Stimulated activated CD4-positive, alpha-beta T cell treated with anti-CD3 and anti-CD28 coated beads, Interleukin-12 subunit alpha, Interleukin-12 subunit beta, amount 100 ng/mL, for 4 hours (primary cell): Measurements from ENCODE around the gene TRIO.
"Not testable (repeated sequence)": the region's sequence is repeated elsewhere in the genome, so short reads cannot be mapped to it uniquely, and the experiment has no call there.

Experiments used
- DNase-seq: peaks from one replicate; pipeline ENCODE4 v3.0.0-alpha.2; 2020

TRIO gene

DNA sequence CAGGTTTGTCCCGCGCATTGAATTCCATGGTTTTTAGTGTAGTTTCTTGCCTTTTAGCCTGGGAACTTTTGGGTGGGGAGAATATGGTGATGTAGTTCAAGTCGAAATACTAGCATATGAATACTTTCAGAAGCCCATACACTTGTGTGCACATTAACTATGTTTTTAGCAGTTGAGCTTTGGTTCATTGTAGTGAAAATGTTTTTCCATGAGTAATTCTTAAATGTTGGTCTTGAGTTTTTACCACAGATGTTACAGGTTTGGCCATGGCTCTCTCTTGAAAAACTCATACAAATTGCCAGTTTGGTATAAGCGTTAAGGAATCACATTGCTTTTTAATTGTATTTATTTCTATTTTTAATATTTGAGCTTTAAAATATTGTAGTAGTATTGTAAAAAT is 45.6 kb downstream of the TRIO start:
- DNase-seq = no peak

DNA sequence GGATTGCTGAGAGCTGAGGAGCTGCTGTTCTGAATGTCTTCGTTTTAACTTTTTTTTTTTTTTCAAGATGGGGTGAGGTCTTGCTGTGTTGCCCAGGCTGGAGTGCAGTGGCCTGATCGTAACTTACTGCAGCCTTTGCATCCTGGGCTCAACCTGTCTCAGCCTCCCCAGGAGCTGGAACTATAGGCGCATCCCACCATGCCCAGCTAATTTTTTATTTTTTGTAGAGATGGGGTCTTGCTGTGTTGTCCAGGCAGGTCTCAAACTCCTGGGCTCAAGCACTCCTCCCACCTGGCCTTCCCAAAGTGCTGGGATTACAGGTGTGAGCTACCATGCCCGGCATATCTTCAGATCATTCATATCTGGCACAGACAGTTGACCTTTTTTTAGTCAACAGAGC is 46.5 kb downstream of the TRIO start:
- DNase-seq = no peak

- no peak for DNase-seq
Observed at GRCh38 chr5:14190194-14191164, 47.3 kb downstream of the TRIO start.

DNA sequence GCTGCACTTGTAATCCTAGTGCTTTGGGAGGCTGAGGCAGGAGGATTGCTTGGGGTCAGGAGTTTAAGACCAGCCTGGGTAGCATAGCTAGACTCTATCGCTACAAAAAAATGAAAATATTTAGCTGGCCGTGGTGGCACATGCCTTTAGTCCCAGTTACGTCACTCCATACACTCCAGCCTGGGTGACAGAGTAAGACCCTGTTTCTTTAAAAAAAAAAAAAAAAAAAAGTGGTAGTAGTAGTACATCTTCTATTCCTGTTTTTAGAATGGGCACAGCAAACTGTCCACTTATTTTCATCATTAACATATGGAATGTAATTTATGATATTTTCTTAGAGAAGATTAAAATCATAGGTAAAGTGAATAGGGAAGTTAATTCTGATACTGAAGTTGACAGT is 48.2 kb downstream of the TRIO start:
- DNase-seq = no peak

GRCh38 chr5:14193496-14193895 is 50.4 kb downstream of the TRIO start:
- no peak for DNase-seq

GRCh38 chr5:14195588-14195987 is 52.4 kb downstream of the TRIO start:
- DNase-seq = no peak

- no peak for DNase-seq
Observed at GRCh38 chr5:14197056-14197455, 53.9 kb downstream of the TRIO start.

DNA sequence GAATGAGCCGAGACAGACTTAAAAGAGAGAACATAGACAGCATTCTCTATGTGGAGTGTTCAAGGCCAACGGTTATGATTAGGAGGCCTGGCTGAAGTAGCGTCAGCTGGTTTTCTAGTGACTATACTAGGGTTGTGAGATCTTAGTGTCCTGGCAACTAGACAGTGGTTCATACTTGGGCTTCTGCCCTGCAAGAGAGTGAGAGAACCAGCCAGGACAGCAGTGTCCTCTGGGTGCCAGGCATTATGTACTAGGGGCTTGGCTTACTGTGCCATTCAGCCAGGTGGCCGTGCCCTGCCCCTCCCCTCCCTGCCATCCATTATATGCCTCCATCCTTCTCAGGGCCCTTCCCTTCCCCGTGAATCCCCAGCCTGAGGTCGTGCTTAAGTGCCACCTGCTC is 56.8 kb downstream of the TRIO start:
- DNase-seq = no peak

DNA sequence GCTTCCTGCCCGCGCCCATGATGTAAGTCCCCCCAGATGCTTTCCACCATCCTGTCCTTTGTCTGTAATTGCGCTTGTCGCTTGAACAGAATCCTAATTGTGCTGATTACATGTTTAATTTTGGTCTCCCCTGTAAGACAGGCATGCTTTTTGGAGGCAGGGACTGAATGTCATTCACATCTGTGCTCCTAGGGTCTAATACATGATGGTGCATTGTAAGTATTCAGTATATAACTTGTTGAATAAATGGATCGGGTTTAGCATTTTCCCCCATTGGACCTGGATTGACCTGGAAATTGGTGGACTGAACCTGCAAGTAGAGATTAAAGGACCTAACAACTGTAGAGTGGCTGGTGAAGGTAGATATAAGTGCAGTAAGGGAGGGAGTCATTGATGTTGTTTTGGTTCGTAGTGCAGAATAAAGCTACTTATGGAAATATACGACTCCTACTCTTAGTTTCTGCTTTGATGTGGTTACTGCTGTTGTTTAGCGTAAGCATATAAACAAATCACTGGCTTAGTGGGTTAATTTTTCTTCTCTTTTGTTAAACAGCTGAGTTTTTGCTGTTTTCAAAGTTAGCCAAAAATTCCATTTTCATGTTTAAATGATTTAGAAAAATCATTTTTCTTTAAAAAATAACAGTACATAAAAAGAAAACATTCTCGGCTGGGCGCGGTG is 57.3 kb downstream of the TRIO start:
- DNase-seq = no peak

DNA sequence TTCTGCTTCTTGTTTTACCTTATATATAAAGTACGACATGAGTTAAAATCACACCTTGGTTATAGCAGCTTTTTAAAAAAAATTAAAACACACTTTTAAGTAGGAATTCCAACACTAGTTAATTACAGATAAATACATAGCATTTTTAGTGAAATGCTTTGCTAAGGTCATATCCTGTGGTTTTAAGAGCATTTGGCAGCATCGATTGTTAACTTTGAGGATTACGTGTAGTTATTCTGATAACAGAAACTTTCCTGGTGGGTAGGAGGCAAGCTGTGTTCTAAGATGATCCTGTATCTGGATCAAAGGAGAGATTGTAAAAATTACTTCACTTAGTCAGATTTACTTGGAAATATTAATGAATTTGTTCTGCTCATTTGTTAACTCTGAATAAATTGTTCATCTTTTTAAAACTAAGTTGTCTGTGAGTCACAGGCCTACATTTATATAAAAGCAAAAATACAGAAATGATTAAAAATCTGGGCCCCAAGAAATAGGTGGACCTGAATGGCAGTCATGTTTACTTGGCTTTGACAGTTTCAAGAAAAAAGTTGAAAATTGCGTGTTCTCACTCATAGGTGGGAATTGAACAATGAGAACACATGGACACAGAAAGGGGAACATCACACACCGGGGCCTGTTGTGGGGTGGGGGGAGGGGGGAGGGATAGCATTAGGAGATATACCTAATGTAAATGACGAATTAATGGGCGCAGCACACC is 58.3 kb downstream of the TRIO start:
- DNase-seq = no peak

DNA sequence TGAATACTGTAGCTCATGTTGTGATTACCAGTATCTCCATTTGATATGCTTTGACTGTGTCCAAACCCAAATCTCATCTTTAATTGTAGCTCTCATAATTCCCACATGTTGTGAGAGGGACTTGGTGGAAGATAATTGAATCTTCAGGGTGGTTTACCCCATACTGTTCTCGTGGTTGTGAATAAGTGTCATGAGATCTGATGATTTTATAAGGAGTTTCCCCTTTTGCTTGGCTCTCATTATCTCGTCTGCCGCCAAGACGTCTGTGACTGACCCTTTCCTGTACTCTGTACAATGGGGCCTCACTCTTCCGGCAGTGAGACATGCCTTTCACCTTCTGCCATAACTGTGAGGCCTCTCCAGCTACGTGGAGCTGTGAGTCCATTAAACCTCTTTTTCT is 59.3 kb downstream of the TRIO start:
- DNase-seq = no peak

DNA sequence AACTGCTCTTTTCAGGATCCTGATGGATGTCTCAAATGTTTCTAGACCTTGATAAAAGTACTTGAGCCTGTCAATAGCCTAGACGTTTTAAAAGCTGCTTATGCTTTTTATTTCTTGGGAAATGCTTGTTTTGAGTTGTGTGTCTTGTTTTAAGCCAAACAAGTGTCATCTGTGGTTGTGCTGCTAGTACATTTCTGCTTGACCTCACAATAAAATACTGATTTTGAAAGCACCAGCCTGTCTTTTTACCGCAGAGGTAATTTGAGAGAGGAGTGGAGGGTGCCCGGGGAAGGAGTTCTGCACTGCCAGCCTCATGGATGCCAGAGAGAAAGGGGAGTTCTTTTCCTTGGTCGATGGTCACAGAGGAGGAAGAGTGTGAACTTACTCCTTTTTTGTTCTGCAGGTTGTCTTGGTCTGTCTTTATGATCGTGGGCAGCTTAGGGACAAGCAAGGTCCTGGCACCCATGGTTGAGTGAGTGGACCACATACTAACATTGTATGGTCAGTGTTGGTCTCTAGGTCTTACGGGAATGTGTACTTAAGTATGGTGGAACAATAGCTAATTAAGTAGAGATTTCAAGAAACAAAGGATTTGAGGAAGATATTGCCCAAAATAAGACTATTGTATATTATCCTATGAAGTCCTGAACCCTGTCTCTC is 61.0 kb downstream of the TRIO start:
- no peak for DNase-seq

DNA sequence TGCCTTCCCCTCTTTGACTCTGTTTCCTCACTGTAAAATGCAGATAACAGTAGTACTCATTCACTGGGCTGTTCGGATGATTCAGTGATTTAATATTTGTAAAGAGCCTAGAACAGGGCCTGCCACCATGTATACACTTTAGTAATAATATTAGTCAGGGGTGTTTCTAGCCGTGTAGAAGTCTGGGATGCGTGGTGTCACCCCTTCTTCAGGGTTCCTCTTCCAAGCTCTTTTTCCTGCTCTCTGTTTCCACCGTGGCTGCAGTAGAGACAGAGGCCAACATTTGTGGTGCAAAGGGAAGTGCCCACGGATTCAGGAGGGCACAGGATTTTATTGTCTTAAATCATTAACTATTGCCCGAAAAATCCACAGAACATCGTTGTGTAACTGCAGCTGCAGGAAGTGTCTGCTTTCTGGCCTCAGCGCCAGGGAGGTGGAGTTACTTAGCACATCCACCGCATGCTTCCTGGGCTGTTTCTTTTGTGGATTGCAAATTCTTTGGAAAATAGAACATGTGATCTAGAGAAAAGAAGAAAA is 61.7 kb downstream of the TRIO start:
- no peak for DNase-seq

DNA sequence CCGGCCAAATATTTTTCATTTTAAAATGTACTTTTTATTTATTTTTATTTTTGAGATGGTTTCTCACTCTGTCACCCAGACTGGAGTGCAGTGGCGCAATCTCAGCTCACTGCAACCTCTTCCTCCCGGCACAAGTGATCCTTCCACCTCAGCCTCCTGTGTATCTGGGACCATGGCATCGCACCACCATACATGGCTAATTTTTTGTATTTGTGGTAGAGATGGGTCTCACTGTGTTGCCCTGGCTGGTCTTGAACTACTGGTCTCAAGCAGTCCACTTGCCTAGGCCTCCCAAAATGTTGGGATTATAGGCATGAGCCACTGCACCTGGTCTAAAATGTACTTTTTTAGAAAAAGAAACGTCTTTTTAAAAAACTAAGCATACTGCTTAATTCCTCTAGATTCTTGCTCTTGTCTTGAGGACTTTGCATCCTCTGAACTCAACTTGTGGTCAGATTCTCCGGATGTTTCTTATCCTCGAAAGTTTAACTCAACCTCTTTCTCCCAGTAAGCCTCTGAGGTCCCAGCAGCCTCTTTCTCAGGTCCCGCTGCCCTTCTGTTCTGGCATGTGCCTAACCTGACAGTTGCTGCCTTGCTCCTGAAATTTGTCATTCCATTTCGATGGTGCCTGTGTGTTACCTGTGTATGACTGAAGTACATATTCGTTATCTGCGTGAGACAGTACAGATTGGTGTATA is 63.0 kb downstream of the TRIO start:
- no peak for DNase-seq

DNA sequence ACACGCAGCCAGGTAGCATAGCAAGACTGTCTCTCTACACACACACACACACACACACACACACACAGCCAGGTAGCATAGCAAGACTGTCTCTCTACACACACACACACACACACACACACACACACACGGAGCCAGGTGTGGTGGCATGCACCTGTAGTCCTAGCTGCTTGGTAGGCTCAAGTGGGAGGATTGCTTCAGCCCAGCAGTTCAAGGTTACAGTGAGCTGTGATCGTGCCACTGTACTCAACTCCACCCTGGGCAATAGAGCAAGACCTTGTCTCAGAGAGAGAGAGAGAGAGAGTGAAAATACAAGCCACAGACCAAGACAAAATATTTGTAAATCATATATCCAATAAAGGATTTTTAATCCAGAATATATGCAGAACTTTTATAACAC is 64.3 kb downstream of the TRIO start:
- not testable (repeated sequence) for DNase-seq

GRCh38 chr5:14208071-14209021 is 65.2 kb downstream of the TRIO start:
- DNase-seq = no peak

- DNase-seq = no peak
Observed at GRCh38 chr5:14209222-14209822, 66.2 kb downstream of the TRIO start.

- DNase-seq = no peak
Observed at GRCh38 chr5:14209836-14210235, 66.7 kb downstream of the TRIO start.

GRCh38 chr5:14210729-14211128 is 67.6 kb downstream of the TRIO start:
- no peak for DNase-seq
